ENCODE measurements around the gene E2F6. TPM values are rescaled to one million over a fixed set of nuclear protein-coding genes. Genes with fewer than 3 reads are reported as not detected.
"Not testable (repeated sequence)": the region's sequence is repeated elsewhere in the genome, so short reads cannot be mapped to it uniquely, and the experiment has no call there.

E2F6 gene
- total RNA-seq, 1 donor from 2014 or later: 12.1 TPM

GRCh38 chr2:11406267-11406957, 59.5 kb downstream of the E2F6 start:
- TF ChIP-seq CTCF (IDR thresholded peaks at IDR 0.05; ENCODE audit: insufficient read depth, low read length, severe bottlenecking): no peak
- no peaks in the 10 kb centered on the region for H3K27me3 ChIP-seq (ENCODE audit: control insufficient read depth, insufficient read depth, low read length)
- no peak overlapping the region for H3K4me3 ChIP-seq (ENCODE audit: low read depth, low read length)
- no peak for DNase-seq (ENCODE audit: low read depth)
- FAIRE-seq: no peak
- no peaks in the 10 kb centered on the region for H3K36me3 ChIP-seq (ENCODE audit: control insufficient read depth, insufficient read depth, low read length)

- H3K36me3 ChIP-seq (ENCODE audit: control insufficient read depth, insufficient read depth, low read length): no peaks in the 10 kb centered on the region
- TF ChIP-seq CTCF (IDR thresholded peaks at IDR 0.05; ENCODE audit: insufficient read depth, low read length, severe bottlenecking): no peak
- no peaks in the 10 kb centered on the region for H3K27me3 ChIP-seq (ENCODE audit: control insufficient read depth, insufficient read depth, low read length)
- DNase-seq (ENCODE audit: low read depth) (no peak), FAIRE-seq (no peak)
- H3K4me3 ChIP-seq (ENCODE audit: low read depth, low read length): no peak overlapping the region
Measured at GRCh38 chr2:11405599-11406266, 60.2 kb downstream of the E2F6 start.

- FAIRE-seq; H3K4me3 ChIP-seq (ENCODE audit: low read depth, low read length); H3K27me3 ChIP-seq (ENCODE audit: control insufficient read depth, insufficient read depth, low read length); DNase-seq (ENCODE audit: low read depth); H3K36me3 ChIP-seq (ENCODE audit: control insufficient read depth, insufficient read depth, low read length): not testable (repeated sequence)
Measured at GRCh38 chr2:11405074-11405406, 60.9 kb downstream of the E2F6 start.

- Histone ChIP-seq H3K36me3 (ENCODE audit: control insufficient read depth, insufficient read depth, low read length) (no peaks in the 10 kb centered on the region), H3K4me3 (ENCODE audit: low read depth, low read length) (no peak overlapping the region), H3K27me3 (ENCODE audit: control insufficient read depth, insufficient read depth, low read length) (no peaks in the 10 kb centered on the region)
- no peak for DNase-seq (ENCODE audit: low read depth)
- FAIRE-seq: no peak
- no peak for TF ChIP-seq CTCF (IDR thresholded peaks at IDR 0.05; ENCODE audit: insufficient read depth, low read length, severe bottlenecking)
Measured at GRCh38 chr2:11404376-11405073, 61.4 kb downstream of the E2F6 start.

GRCh38 chr2:11402436-11402835, 63.5 kb downstream of the E2F6 start:
- FAIRE-seq: no peak
- no peak for DNase-seq (ENCODE audit: low read depth)
- Histone ChIP-seq H3K36me3 (ENCODE audit: control insufficient read depth, insufficient read depth, low read length) (no peaks in the 10 kb centered on the region), H3K27me3 (ENCODE audit: control insufficient read depth, insufficient read depth, low read length) (no peaks in the 10 kb centered on the region), H3K4me3 (ENCODE audit: low read depth, low read length) (no peak overlapping the region)
- TF ChIP-seq CTCF (IDR thresholded peaks at IDR 0.05; ENCODE audit: insufficient read depth, low read length, severe bottlenecking): no peak

- DNase-seq (ENCODE audit: low read depth): no peak
- FAIRE-seq: no peak
- TF ChIP-seq CTCF (IDR thresholded peaks at IDR 0.05; ENCODE audit: insufficient read depth, low read length, severe bottlenecking): no peak
Measured at GRCh38 chr2:11399438-11399762, 66.6 kb downstream of the E2F6 start.

More at GRCh38 chr2:11399438-11399762, 66.6 kb downstream of the E2F6 start:
- Histone ChIP-seq H3K27me3 (ENCODE audit: control insufficient read depth, insufficient read depth, low read length) (no peaks in the 10 kb centered on the region), H3K36me3 (ENCODE audit: control insufficient read depth, insufficient read depth, low read length) (no peaks in the 10 kb centered on the region), H3K4me3 (ENCODE audit: low read depth, low read length) (no peak overlapping the region)
